Measurements from ENCODE around the gene EXOC6.

DNA sequence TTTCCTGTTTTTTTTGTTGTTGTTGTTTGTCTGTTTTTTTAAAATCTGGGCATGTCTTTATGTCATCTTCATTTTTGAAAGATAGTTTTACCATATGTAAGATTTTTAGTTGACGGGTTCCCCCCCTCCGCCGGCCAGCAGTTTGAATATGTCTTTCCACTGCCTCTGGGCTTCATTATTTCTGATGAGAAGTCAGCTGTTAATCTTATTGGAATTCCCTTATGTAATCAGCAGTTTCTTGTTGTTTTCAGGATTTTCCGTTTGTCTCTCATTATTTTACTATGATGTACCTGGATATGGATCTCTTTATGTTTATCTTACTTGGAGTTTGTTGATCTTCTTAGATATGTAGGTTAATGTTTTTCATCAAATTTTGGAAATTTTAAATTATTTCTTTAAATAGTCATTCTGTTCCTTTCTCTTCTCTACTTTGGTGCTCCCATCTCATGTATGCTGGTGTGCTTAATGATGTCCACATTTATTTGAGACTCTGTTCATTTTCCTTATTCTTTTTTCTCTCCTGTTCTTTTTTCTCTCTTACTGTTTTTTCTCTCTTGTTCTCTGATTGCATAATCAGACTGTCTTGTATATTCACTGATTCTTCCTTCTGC, 9.7 kb downstream of the EXOC6 start:
- TF ChIP-seq POLR2A (IDR thresholded peaks at IDR 0.05; ENCODE audit: low read depth) = no peak
- TF ChIP-seq, protein P1, sequence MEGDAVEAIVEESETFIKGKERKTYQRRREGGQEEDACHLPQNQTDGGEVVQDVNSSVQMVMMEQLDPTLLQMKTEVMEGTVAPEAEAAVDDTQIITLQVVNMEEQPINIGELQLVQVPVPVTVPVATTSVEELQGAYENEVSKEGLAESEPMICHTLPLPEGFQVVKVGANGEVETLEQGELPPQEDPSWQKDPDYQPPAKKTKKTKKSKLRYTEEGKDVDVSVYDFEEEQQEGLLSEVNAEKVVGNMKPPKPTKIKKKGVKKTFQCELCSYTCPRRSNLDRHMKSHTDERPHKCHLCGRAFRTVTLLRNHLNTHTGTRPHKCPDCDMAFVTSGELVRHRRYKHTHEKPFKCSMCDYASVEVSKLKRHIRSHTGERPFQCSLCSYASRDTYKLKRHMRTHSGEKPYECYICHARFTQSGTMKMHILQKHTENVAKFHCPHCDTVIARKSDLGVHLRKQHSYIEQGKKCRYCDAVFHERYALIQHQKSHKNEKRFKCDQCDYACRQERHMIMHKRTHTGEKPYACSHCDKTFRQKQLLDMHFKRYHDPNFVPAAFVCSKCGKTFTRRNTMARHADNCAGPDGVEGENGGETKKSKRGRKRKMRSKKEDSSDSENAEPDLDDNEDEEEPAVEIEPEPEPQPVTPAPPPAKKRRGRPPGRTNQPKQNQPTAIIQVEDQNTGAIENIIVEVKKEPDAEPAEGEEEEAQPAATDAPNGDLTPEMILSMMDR (IDR thresholded peaks at IDR 0.05) = no peak
